Liver (tissue), 9 donors: ENCODE results near the gene ERC2. TPM values are rescaled to one million over a fixed set of nuclear protein-coding genes. Genes with fewer than 3 reads are reported as not detected.

Experiments used
- DNase-seq: peaks from one replicate; pipeline ENCODE4 v3.0.0-alpha.2; 2017; ENCODE audit warnings: low spot score
- H3K27ac ChIP-seq, 2 donors: one replicate each; pipeline ENCODE4 v1.7.0; 2013; ENCODE audit warnings: inconsistent platforms in 2 of 2, low read length in 2 of 2, control low read depth in 1 of 2, low read depth in 1 of 2, mild to moderate bottlenecking in 1 of 2
- H3K27me3 ChIP-seq, 4 donors: one replicate each; pipeline versions ENCODE4 v1.6.1 to v1.7.0; 2013; ENCODE audit warnings: low read length in 3 of 4, inconsistent platforms in 1 of 4, mild to moderate bottlenecking in 1 of 4, moderate library complexity in 1 of 4; ENCODE audit not compliant: control insufficient read depth in 4 of 4, insufficient read depth in 4 of 4
- H3K36me3 ChIP-seq, 4 donors: one replicate each; pipeline versions ENCODE4 v1.6.1 to v1.7.0; 2013; ENCODE audit warnings: low read length in 3 of 4, mild to moderate bottlenecking in 3 of 4, low read depth in 1 of 4, moderate library complexity in 1 of 4; ENCODE audit not compliant: control insufficient read depth in 4 of 4, insufficient read depth in 3 of 4
- H3K4me1 ChIP-seq, 4 donors: one replicate each; pipeline versions ENCODE4 v1.6.1 to v1.7.0; 2013; ENCODE audit warnings: low read length in 3 of 4, mild to moderate bottlenecking in 3 of 4, moderate library complexity in 1 of 4; ENCODE audit not compliant: control insufficient read depth in 4 of 4, insufficient read depth in 4 of 4
- H3K4me3 ChIP-seq, 3 donors: one replicate each; pipeline versions ENCODE4 v1.6.1 to v1.7.0; 2013; ENCODE audit warnings: low read length in 3 of 3, control low read depth in 1 of 3, low read depth in 1 of 3, mild to moderate bottlenecking in 1 of 3
- H3K9ac ChIP-seq, 2 donors: one replicate each; pipeline ENCODE4 v1.7.0; 2013; ENCODE audit warnings: low read length in 2 of 2, mild to moderate bottlenecking in 2 of 2, moderate library complexity in 2 of 2, control low read depth in 1 of 2, low read depth in 1 of 2
- H3K9me3 ChIP-seq, 4 donors: one replicate each; pipeline versions ENCODE4 v1.6.1 to v1.7.0; 2013; ENCODE audit warnings: low read length in 3 of 4; ENCODE audit not compliant: control insufficient read depth in 4 of 4
- EGR1 ChIP-seq, 2 donors: IDR thresholded peaks; 2 replicates each; pipeline ENCODE4 v1.6.1; 2016 to 2018; ENCODE audit warnings: antibody characterized with exemption in 2 of 2, low read depth in 2 of 2
- FOXA1 ChIP-seq: IDR thresholded peaks from 2 replicates; pipeline ENCODE4 v1.6.1; 2016; ENCODE audit warnings: antibody characterized with exemption
- FOXA2 ChIP-seq: IDR thresholded peaks from 2 replicates; pipeline ENCODE4 v1.6.1; 2016; ENCODE audit warnings: antibody characterized with exemption
- GABPA ChIP-seq, 2 donors: IDR thresholded peaks in 1 of 2; conservative IDR thresholded peaks in 1 of 2; 2 replicates each; pipeline ENCODE4 v1.6.1; 2016; ENCODE audit warnings: antibody characterized with exemption in 2 of 2, mild to moderate bottlenecking in 1 of 2, moderate library complexity in 1 of 2
- HNF4A ChIP-seq, 2 donors: conservative IDR thresholded peaks; 2 replicates each; pipeline ENCODE4 v1.6.1; 2016; ENCODE audit warnings: antibody characterized with exemption in 2 of 2, mild to moderate bottlenecking in 2 of 2
- HNF4G ChIP-seq: IDR thresholded peaks from 2 replicates; pipeline ENCODE4 v1.6.1; 2016; ENCODE audit warnings: antibody characterized with exemption
- JUND ChIP-seq, 2 donors: IDR thresholded peaks; 2 replicates each; pipeline ENCODE4 v1.6.1; 2016; ENCODE audit warnings: antibody characterized with exemption in 2 of 2
- MAX ChIP-seq: IDR thresholded peaks from 2 replicates; pipeline ENCODE4 v1.6.1; 2016; ENCODE audit warnings: antibody characterized with exemption
- NR2F2 ChIP-seq: IDR thresholded peaks from 2 replicates; pipeline ENCODE4 v1.6.1; 2016; ENCODE audit warnings: antibody characterized with exemption
- RAD21 ChIP-seq, 2 donors: IDR thresholded peaks; 2 replicates each; pipeline ENCODE4 v1.6.1; 2016; ENCODE audit warnings: antibody characterized with exemption in 2 of 2, mild to moderate bottlenecking in 2 of 2
- REST ChIP-seq: IDR thresholded peaks from 2 replicates; pipeline ENCODE4 v1.6.1; 2016; ENCODE audit warnings: antibody characterized with exemption, mild to moderate bottlenecking
- RXRA ChIP-seq, 2 donors: IDR thresholded peaks; 2 replicates each; pipeline ENCODE4 v1.6.1; 2017 to 2018; ENCODE audit warnings: antibody characterized with exemption in 2 of 2, mild to moderate bottlenecking in 1 of 2
- SP1 ChIP-seq: IDR thresholded peaks from 2 replicates; pipeline ENCODE4 v1.6.1; 2018; ENCODE audit warnings: antibody characterized with exemption, mild to moderate bottlenecking
- TAF1 ChIP-seq: conservative IDR thresholded peaks from 2 replicates; pipeline ENCODE4 v1.6.1; 2016; ENCODE audit warnings: antibody characterized with exemption, mild to moderate bottlenecking
- YY1 ChIP-seq: IDR thresholded peaks from 2 replicates; pipeline ENCODE4 v1.6.1; 2016; ENCODE audit warnings: antibody characterized with exemption, mild to moderate bottlenecking
- ZBTB33 ChIP-seq: IDR thresholded peaks from 2 replicates; pipeline ENCODE4 v1.6.1; 2016; ENCODE audit warnings: antibody characterized with exemption
- whole genome bisulfite sequencing: extraction: QIAGEN DNeasy Blood & Tissue Kit; methylation state at CpG from one replicate; pipeline ENCODE4 v1.1.7; 2013; 5-methylcytosine and 5-hydroxymethylcytosine counted together
- polyA plus RNA-seq, 2 donors: library from polyadenylated mRNA; stranded (reverse) in 1 of 2; unstranded in 1 of 2; fragments of 200-250 nt in 1 of 2; fragments of >200 nt in 1 of 2; fragmentation: Nextera tagmentation in 1 of 2; extraction: Ambion mirVana in 1 of 2; gene quantifications; one replicate each; pipeline versions ENCODE4 v1.2.1 to v1.2.3, GENCODE V29; 2013 to 2015
- total RNA-seq, 2 donors: library from RNA; depleted of rRNA; stranded (reverse); fragments of >200 nt; gene quantifications; one replicate each; pipeline ENCODE4 v1.2.3, GENCODE V29; 2014
- TF ChIP-seq, protein P1 (sequence below): fragments of 150-350 bp; IDR thresholded peaks from 2 replicates; pipeline ENCODE4 v1.5.1; 2017; ENCODE audit warnings: improper control_type of control experiment, low read depth, low read length; ENCODE audit not compliant: missing input control
- TF ChIP-seq, protein P2 (sequence below): IDR thresholded peaks from 2 replicates; pipeline ENCODE4 v1.6.1; 2016; ENCODE audit warnings: antibody characterized with exemption
- donor health status: healthy.
- donor health status: healthy.
- donor health status: healthy.
- donor health status: healthy.
- donor health status: healthy.

ERC2 gene
- total and polyA plus RNA-seq, 4 donors = 0.14 to 0.25 TPM; not detected in 2

GRCh38 chr3:56012721-56013120 is 455.5 kb downstream of the ERC2 start (continued):
- no peak for TF ChIP-seq MAX
- TF ChIP-seq JUND (IDR thresholded peaks at IDR 0.05) = no peak

GRCh38 chr3:56005196-56005805 is 463.0 kb downstream of the ERC2 start:
- 78% methylated on average over 6 of the region's 6 CpGs for WGBS
- Histone ChIP-seq H3K36me3 (no peaks in the 10 kb centered on the region), H3K9ac (no peak overlapping the region), H3K4me3 (no peak overlapping the region), H3K9me3 (no peaks in the 10 kb centered on the region), H3K4me1 (no peaks in the 10 kb centered on the region), H3K27ac (no peak overlapping the region), H3K27me3 (peaks cover 0 to 3% (median 0%) of the 10 kb centered on the region in 4 donors)
- no peak for DNase-seq
- TF ChIP-seq MAX (no peak), RXRA (IDR thresholded peaks at IDR 0.05) (no peak), GABPA (IDR thresholded peaks at IDR 0.05 in 1 of 2, conservative IDR thresholded peaks at IDR 0.05 in 1 of 2) (no peak), HNF4A (conservative IDR thresholded peaks at IDR 0.05) (no peak), FOXA1 (no peak), JUND (IDR thresholded peaks at IDR 0.05) (no peak), FOXA2 (no peak), SP1 (no peak)
- TF ChIP-seq, protein P1, sequence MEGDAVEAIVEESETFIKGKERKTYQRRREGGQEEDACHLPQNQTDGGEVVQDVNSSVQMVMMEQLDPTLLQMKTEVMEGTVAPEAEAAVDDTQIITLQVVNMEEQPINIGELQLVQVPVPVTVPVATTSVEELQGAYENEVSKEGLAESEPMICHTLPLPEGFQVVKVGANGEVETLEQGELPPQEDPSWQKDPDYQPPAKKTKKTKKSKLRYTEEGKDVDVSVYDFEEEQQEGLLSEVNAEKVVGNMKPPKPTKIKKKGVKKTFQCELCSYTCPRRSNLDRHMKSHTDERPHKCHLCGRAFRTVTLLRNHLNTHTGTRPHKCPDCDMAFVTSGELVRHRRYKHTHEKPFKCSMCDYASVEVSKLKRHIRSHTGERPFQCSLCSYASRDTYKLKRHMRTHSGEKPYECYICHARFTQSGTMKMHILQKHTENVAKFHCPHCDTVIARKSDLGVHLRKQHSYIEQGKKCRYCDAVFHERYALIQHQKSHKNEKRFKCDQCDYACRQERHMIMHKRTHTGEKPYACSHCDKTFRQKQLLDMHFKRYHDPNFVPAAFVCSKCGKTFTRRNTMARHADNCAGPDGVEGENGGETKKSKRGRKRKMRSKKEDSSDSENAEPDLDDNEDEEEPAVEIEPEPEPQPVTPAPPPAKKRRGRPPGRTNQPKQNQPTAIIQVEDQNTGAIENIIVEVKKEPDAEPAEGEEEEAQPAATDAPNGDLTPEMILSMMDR = no peak

- Histone ChIP-seq H3K27ac (no peak overlapping the region), H3K9ac (no peak overlapping the region), H3K4me1 (no peaks in the 10 kb centered on the region), H3K27me3 (no peaks in the 10 kb centered on the region), H3K9me3 (no peaks in the 10 kb centered on the region), H3K36me3 (no peaks in the 10 kb centered on the region), H3K4me3 (no peak overlapping the region)
- no peak for DNase-seq
- 83% methylated on average over 3 of the region's 3 CpGs for WGBS
- TF ChIP-seq GABPA (IDR thresholded peaks at IDR 0.05 in 1 of 2, conservative IDR thresholded peaks at IDR 0.05 in 1 of 2) (no peak), TAF1 (no peak), JUND (IDR thresholded peaks at IDR 0.05) (no peak), NR2F2 (no peak), HNF4A (conservative IDR thresholded peaks at IDR 0.05) (no peak), FOXA2 (no peak), RXRA (IDR thresholded peaks at IDR 0.05) (no peak), YY1 (no peak), FOXA1 (no peak), RAD21 (IDR thresholded peaks at IDR 0.05) (no peak), SP1 (no peak), HNF4G (no peak), MAX (no peak), EGR1 (IDR thresholded peaks at IDR 0.05; ENCODE audit: low read depth in 2 of 2) (no peak), REST (no peak), ZBTB33 (no peak)
- TF ChIP-seq, protein P1 = no peak
- TF ChIP-seq, protein P2, sequence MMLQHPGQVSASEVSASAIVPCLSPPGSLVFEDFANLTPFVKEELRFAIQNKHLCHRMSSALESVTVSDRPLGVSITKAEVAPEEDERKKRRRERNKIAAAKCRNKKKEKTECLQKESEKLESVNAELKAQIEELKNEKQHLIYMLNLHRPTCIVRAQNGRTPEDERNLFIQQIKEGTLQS = no peak
Measured at GRCh38 chr3:56003129-56003528, 465.1 kb downstream of the ERC2 start.
